NCI-H2196 treated with DMSO at 0.1 percent for 48 hours (cell line): ENCODE measurements around the gene PRKCI.
"Not testable (repeated sequence)": the region's sequence is repeated elsewhere in the genome, so short reads cannot be mapped to it uniquely, and the experiment has no call there.

Source experiments
- DNase-seq: peaks from one replicate; lab custom pipeline; 2025; ENCODE audit not compliant: unreplicated experiment; lab: John Stamatoyannopoulos, UW

The PRKCI gene

DNA sequence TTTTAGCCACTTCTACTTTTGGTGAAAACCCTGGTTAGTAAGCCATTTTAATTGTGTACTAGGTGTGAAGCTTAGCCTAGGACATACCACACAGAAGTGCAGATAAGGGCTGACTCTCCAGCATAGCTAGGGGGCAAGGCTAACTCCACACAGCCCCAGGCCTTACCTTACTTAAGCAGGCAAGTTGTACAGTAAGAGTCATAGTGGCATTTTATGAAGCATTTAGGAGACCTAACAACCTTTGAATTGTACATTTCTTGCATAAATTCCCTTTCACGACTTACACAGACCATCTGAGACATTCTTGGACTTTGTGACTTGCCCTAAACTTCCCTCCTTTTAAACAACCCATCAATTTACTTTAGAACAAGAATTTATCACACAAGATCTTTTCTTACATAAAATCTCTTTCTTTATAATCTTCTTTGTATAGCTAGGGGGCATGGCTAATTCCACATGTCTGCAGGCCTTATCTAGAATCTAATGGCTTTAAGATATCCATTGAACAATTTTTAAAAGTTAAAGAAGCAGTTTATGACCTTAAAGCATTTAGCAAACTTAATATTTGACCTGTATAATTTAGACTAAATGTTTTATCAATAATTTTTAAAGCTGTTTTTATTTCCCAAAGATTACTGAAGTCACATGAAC lies 116.6 kb downstream of the PRKCI start:
- DNase-seq = no peak

DNA sequence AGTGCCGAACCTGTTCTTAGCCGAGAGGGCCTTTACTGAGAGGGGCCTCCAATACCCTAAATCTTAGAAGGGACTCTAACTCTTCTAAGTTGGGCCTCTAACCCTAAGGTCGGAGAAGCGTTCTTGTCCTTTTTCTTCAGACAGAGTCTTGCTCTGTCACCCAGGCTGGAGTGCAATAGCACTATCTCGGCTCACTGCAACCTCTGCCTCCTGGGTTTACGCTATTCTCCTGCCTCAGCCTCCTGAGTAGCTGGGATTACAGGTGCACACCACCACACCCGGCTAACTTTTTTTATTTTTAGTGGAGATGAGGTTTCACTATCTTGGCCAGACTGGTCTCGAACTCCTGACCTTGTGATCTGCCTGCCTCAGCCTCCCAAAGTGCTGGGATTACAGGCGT lies 120.0 kb downstream of the PRKCI start:
- not testable (repeated sequence) for DNase-seq

DNA sequence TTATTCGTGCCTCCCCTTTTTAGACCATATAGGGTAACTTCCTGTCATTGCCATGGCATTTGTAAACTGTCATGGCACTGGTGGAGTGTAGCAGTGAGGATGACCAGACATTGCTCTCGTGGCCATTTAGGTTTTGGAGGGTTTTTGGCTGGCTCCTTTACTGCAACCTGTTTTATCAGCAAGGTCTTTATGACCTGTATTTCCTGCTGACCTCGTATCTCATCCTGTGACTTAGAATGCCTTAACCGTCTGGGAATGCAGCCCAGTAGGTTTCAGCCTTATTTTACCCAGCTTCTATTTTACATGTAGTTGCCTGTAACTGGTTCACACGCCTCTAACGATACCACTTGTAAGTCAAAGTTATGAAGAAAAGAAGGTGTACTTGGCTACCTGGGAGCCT lies 121.6 kb downstream of the PRKCI start:
- not testable (repeated sequence) for DNase-seq

DNA sequence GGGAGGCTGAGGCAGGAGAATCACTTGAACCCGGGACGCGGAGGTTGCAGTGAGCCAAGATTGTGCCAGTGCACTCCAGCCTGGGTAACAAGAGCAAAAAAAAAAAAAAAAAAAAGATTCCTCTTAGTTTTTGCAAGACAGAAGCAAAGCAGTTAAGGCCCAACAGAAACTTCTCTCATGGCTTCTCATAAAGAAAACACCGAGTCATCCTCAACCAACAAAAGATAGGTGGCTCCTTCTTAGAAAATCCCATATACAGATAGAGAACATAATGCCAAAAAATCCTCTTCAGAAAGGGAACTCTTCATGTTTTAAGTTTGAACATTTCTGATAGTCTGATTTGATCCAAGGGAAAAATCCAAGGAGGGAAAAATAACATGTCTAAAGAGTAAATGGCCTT lies 122.7 kb downstream of the PRKCI start:
- no peak for DNase-seq

DNA sequence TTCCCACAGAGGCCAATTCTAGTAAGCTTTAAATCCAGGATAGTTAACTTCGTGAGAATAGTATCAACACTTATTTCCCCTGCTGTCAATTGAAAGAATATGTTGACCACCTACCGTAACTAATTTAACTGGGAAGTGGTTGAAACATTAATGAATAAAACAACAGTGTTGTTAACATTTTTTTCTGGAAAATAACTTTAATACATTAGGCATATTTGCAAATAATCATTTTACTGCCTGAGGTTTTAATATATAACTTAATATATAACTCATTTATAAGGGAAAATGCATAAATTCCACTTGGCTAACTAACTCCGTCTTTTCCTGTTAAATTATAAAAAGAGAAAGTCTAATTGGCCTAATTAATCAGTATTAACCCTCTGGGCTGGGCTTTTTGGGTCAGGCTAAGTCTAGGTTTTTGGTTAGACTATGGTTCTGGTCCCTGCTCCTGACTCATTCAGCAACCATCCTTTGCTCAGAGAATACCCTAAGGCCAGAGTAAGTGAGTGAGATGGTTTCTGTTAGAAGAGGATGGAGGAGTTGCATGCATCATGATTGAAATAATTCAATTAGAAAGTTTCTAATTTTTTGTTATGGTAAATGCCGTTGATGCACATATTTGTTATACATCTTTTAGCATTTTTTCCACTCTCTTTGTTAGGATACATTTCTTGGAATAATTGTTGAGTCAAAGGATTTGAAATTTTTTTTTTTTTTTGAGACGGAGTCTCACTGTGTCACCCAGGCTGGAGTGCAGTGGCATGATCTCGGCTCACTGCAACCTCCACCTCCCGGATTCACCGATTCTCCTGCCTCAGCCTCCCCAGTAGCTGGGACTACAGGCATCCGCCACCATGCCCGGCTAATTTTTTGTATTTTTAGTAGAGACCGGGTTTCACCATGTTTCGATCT lies 124.5 kb downstream of the PRKCI start:
- no peak for DNase-seq

DNA sequence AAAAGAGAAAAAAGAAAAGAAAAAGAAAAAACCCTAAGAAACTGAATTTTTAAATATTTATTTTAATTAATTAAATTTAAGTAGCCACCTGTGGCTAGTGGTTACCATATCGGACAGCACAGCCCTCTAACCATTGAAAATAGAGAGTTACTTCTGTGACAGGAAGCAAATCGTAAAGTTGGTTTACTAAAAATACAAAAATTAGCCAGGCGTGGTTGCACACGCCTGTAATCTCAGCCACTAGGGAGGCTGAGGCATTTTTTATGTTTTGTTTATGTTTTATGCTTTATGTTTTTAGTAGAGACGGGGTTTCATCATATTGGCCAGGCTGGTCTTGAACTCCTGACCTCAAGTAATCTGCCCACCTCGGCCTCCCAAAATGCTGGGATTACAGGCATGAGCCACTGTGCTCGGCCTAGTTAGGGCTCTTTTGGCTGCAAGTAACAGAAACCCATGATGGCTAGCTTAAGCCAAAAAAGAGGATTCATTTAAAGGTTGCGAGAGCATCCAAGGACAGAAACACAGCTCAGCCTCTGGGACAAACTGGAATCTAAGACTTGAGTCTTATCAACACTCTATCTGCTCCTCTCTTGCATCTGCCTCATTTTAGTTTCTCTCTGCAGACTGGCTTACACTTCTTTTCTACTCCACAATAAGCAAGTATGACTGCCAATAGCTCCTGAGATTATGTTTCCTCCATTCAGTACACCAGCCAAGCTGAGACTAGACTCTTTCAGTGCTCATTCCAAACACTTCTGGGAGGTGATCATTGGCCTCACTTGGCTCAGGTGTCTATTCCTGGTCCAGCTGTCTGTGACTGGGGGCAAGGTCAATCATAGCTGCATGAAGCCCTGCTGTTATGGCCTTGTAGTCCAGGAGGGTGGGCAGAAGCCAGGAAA lies 128.5 kb downstream of the PRKCI start:
- DNase-seq = peak; percentile 81

DNA sequence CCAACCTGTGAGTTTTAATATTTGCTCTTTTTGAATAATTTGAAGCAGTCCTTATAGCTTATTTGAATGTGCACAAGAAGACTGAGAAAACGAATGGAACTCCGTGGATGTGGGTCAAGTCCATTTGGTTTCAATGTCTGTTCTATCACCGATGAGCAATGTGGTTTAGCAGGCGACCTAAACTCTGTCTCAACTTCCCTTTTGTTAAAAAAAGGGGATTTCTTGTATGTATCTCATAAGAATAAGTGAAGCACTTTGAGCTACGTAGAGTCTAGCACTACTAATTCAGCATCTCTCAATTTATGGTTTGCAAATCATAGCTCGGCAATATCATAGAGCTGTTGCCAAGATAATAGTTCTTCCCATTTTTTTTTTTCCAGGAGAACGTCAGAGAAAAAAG lies 130.7 kb downstream of the PRKCI start:
- no peak for DNase-seq

DNA sequence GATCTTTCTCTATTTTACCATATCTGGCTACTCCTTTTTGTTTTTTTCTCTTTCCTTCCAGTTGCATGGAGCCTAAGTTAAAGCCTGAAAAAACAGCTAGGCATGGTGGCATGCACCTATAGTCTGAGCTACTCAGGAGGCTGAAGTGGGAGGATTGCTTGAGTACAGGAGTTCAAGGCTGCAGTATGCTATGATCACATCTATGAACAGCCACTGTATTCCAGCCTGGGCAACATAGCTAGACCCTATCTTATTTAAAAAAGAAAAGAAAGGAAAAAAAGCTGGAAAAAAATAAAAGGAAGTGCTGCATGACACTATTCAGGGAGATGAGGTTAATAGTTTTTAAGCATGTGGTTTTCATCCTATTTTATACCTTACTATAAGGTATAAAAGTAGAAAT lies 131.3 kb downstream of the PRKCI start:
- DNase-seq = no peak

DNA sequence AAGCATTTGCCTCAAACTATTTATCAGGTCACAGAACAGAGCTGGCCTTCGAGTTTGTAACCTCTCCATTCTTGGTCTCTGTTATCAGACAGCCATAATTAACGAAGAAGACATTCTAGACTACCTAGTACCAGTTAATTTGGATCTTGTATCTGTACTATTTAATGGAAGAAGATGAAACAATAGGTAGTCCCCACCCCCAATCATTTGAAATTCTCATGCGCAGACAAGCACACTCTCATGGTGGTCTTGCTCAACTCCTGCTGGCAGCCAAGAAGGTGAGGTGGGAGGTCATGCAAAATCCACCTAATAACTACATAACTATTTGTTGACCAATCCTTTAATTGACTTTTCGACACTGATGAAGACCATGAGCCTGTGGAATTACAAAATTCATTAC lies 132.5 kb downstream of the PRKCI start:
- no peak for DNase-seq
